K562 (cell line): ENCODE data around the gene LEMD1. TPM values are rescaled to one million over a fixed set of nuclear protein-coding genes. Genes with fewer than 3 reads are reported as not detected.
A peak's percentile ranks its signal among the peaks of the same experiment; 100 is the strongest.

Experiments used
- BRF2 ChIP-seq: IDR thresholded peaks from 3 replicates; pipeline ENCODE4 v1.6.1; 2011; ENCODE audit warnings: borderline replicate concordance, mild to moderate bottlenecking; ENCODE audit not compliant: insufficient read length, insufficient read depth
- CBFA2T2 ChIP-seq: fragments of 450-650 bp; conservative IDR thresholded peaks from 2 replicates; pipeline ENCODE4 v1.6.1; 2017; ENCODE audit warnings: mild to moderate bottlenecking
- GABPB2 ChIP-seq: fragments of 250-450 bp; sonication (Bioruptor Pico); conservative IDR thresholded peaks from 2 replicates; pipeline ENCODE4 v1.5.1; 2021; ENCODE audit warnings: mild to moderate bottlenecking
- MAX ChIP-seq: sonication (generic); formaldehyde crosslinking; IDR thresholded peaks from 2 replicates; pipeline ENCODE4 v1.9.0; 2022; ENCODE audit warnings: mild to moderate bottlenecking, missing genetic modification reagents
- MYNN ChIP-seq, 2 experiments: sonication (generic); formaldehyde crosslinking in 1 of 2; IDR thresholded peaks; 2 replicates each; pipeline versions ENCODE4 v1.5.0 to v1.6.1; 2016 to 2020; ENCODE audit warnings: antibody characterized with exemption in 1 of 2, missing genetic modification reagents in 1 of 2
- RBM34 ChIP-seq: fragments of 200-400 bp; formaldehyde crosslinking; IDR thresholded peaks from 2 replicates; pipeline ENCODE4 v1.6.1; 2018; ENCODE audit warnings: low read length, borderline replicate concordance; ENCODE audit not compliant: insufficient read depth
- RNF2 ChIP-seq: sonication (generic); IDR thresholded peaks from 2 replicates; pipeline ENCODE4 v1.6.1; 2016
- TEAD1 ChIP-seq, 2 experiments: fragments of 450-650 bp in 1 of 2; sonication (generic) in 1 of 2; formaldehyde crosslinking; IDR thresholded peaks; 2 replicates each; pipeline versions ENCODE4 v1.4.0 to v1.8.0; 2020 to 2022; ENCODE audit warnings: mild to moderate bottlenecking in 2 of 2, missing genetic modification reagents in 1 of 2
- U2AF2 ChIP-seq: fragments of 200-400 bp; formaldehyde crosslinking; optimal IDR thresholded peaks from 2 replicates; pipeline ENCODE3; 2017; ENCODE audit warnings: low read depth, mild to moderate bottlenecking, low read length
- USF1 ChIP-seq: sonication (generic); formaldehyde crosslinking; IDR thresholded peaks from 2 replicates; pipeline ENCODE4 v1.9.0; 2022; ENCODE audit warnings: mild to moderate bottlenecking, missing genetic modification reagents
- ZNF165 ChIP-seq: fragments of 250-450 bp; sonication (Bioruptor Pico); IDR thresholded peaks from 2 replicates; pipeline ENCODE4 v1.4.0; 2020; ENCODE audit warnings: borderline replicate concordance
- ZNF407 ChIP-seq: fragments of 450-650 bp; IDR thresholded peaks from 2 replicates; pipeline ENCODE4 v1.6.1; 2016; ENCODE audit warnings: low read depth
- ZNF431 ChIP-seq: sonication (generic); formaldehyde crosslinking; IDR thresholded peaks from 2 replicates; pipeline ENCODE4 v1.8.0; 2022; ENCODE audit warnings: mild to moderate bottlenecking, missing genetic modification reagents
- polyA plus RNA-seq, 8 experiments: library from polyadenylated mRNA; depleted of rRNA in 4 of 8; stranded (reverse) in 5 of 8; unstranded in 3 of 8; fragments of >200 nt; fragmentation: Nextera tagmentation in 2 of 8; fragmentation: Illumina TruSeq in 1 of 8; extraction: Ambion mirVana in 2 of 8; extraction: Trizol in 1 of 8; gene quantifications; 2 replicates each; pipeline versions ENCODE4 v1.2.1 to v1.2.3, GENCODE V29; 2011 to 2014; ENCODE audit warnings: inconsistent platforms in 1 of 8, missing spikeins in 1 of 8
- total RNA-seq, 7 experiments: library from RNA; depleted of rRNA in 6 of 7; stranded (reverse); fragments of >200 nt in 6 of 7; fragmentation: Illumina TruSeq in 2 of 7; extraction: Trizol in 2 of 7; gene quantifications; 2 replicates each; pipeline versions ENCODE4 v1.2.1 to v1.2.3, GENCODE V29; 2011 to 2021; ENCODE audit warnings: low replicate concordance in 1 of 7

Gene LEMD1
- total and polyA plus RNA-seq, 9 of the 15 experiments (the other 6 are each of a cell fraction or from before 2014, with no cell fraction given): 0.11 to 2.4 (median 0.57) TPM; not detected in 1

GRCh38 chr1:205429762-205430695 is 8.2 kb upstream of the LEMD1 start (continued):
- no peak for TF ChIP-seq ZNF407
- TF ChIP-seq ZNF165 (CRISPR knock-in tag): no peak
- TF ChIP-seq ZNF431 (CRISPR knock-in tag): no peak
- no peak for TF ChIP-seq U2AF2
- no peak for TF ChIP-seq MAX
- no peak for TF ChIP-seq USF1 (CRISPR knock-in tag)
- no peak for TF ChIP-seq CBFA2T2
- TF ChIP-seq MYNN (IDR thresholded peaks at IDR 0.05): no peak
- TF ChIP-seq MYNN (CRISPR knock-in tag; IDR thresholded peaks at IDR 0.05): no peak
- TF ChIP-seq RNF2: no peak
- no peak for TF ChIP-seq GABPB2
- TF ChIP-seq RBM34: no peak
- TF ChIP-seq TEAD1 (CRISPR knock-in tag; IDR thresholded peaks at IDR 0.05): peak in 1 of 2 experiments; percentile 12; a peak in 1 of 4 replicates
- TF ChIP-seq BRF2: no peak
- TF ChIP-seq, all 486 proteins: peak for 7
